ENCODE results near the gene PLA2G4B. TPM values are rescaled to one million over a fixed set of nuclear protein-coding genes. Genes with fewer than 3 reads are reported as not detected.

PLA2G4B gene
- total RNA-seq, 2 experiments from 2014 or later = 21.5 to 26.0 TPM

- DNase-seq (no peak), ATAC-seq (ENCODE audit: low read depth) (no peak)
- Mint-ChIP-seq H3K9me3 (no peaks in the 10 kb centered on the region), H3K4me1 (peaks cover 25% of the 10 kb centered on the region), H3K4me3 (no peak overlapping the region), H3K27me3 (no peaks in the 10 kb centered on the region), H3K27ac (peak overlapping the region; percentile 19), H3K36me3 (peaks cover 11% of the 10 kb centered on the region)
- POLR2A ChIA-PET = interaction anchor here (1.0 to 1.1 kb wide), 2 partner anchors 39 to 117 kb away, joined by 3 read pairs; partner anchors contain the start of gene MAPKBP1
These were observed 25.2 kb upstream of the PLA2G4B start for GRCh38 chr15:41813426-41813825.

- no peaks in the 10 kb centered on the region for H3K27me3 Mint-ChIP-seq
- no peaks in the 10 kb centered on the region for H3K9me3 Mint-ChIP-seq
- H3K27ac Mint-ChIP-seq = no peak overlapping the region
- H3K36me3 Mint-ChIP-seq = peaks cover 14% of the 10 kb centered on the region
- H3K4me3 Mint-ChIP-seq = no peak overlapping the region
- no peak for DNase-seq
- H3K4me1 Mint-ChIP-seq = peaks cover 20% of the 10 kb centered on the region
- POLR2A ChIA-PET = interaction anchor here (1.1 kb wide), 1 partner anchor 119 kb away, joined by 3 read pairs; no protein-coding TSS in a partner anchor
- ATAC-seq (ENCODE audit: low read depth) = no peak
These were observed 24.1 kb upstream of the PLA2G4B start for GRCh38 chr15:41814534-41814933.

- no peaks in the 10 kb centered on the region for H3K9me3 Mint-ChIP-seq
- DNase-seq (no peak), ATAC-seq (ENCODE audit: low read depth) (no peak)
- H3K36me3 Mint-ChIP-seq = peaks cover 14% of the 10 kb centered on the region
- POLR2A ChIA-PET = no interaction called here
- no peak overlapping the region for H3K27ac Mint-ChIP-seq
- H3K27me3 Mint-ChIP-seq = no peaks in the 10 kb centered on the region
- peaks cover 1% of the 10 kb centered on the region for H3K4me1 Mint-ChIP-seq
- no peak overlapping the region for H3K4me3 Mint-ChIP-seq
These were observed 21.9 kb upstream of the PLA2G4B start for GRCh38 chr15:41816788-41817187.

- DNase-seq (no peak), ATAC-seq (ENCODE audit: low read depth) (no peak)
- Mint-ChIP-seq H3K27me3 (no peaks in the 10 kb centered on the region), H3K36me3 (peaks cover 14% of the 10 kb centered on the region), H3K9me3 (no peaks in the 10 kb centered on the region), H3K27ac (no peak overlapping the region), H3K4me3 (no peak overlapping the region), H3K4me1 (peaks cover 1% of the 10 kb centered on the region)
- POLR2A ChIA-PET = no interaction called here
These were observed 21.3 kb upstream of the PLA2G4B start for GRCh38 chr15:41817327-41817726.

- DNase-seq (no peak), ATAC-seq (ENCODE audit: low read depth) (no peak)
- Mint-ChIP-seq H3K27me3 (no peaks in the 10 kb centered on the region), H3K4me3 (no peak overlapping the region), H3K9me3 (no peaks in the 10 kb centered on the region), H3K27ac (no peak overlapping the region), H3K4me1 (peaks cover 1% of the 10 kb centered on the region), H3K36me3 (peaks cover 14% of the 10 kb centered on the region)
- POLR2A ChIA-PET = no interaction called here
These were observed 20.9 kb upstream of the PLA2G4B start for GRCh38 chr15:41817781-41818180.

GRCh38 chr15:41819455-41820050, 19.1 kb upstream of the PLA2G4B start:
- peaks cover 13% of the 10 kb centered on the region for H3K36me3 Mint-ChIP-seq

GRCh38 chr15:41820791-41821423, 17.7 kb upstream of the PLA2G4B start:
- no peaks in the 10 kb centered on the region for H3K9me3 Mint-ChIP-seq
- H3K36me3 Mint-ChIP-seq = peaks cover 12% of the 10 kb centered on the region
- H3K4me3 Mint-ChIP-seq = no peak overlapping the region
- ATAC-seq (ENCODE audit: low read depth) = no peak
- no peaks in the 10 kb centered on the region for H3K4me1 Mint-ChIP-seq
- no peak overlapping the region for H3K27ac Mint-ChIP-seq
- POLR2A ChIA-PET = no interaction called here
- no peak for DNase-seq
- H3K27me3 Mint-ChIP-seq = no peaks in the 10 kb centered on the region

More at GRCh38 chr15:41819455-41820050, 19.1 kb upstream of the PLA2G4B start:
- Mint-ChIP-seq H3K4me1 (no peaks in the 10 kb centered on the region), H3K4me3 (no peak overlapping the region), H3K27ac (peak overlapping the region; percentile 11), H3K27me3 (no peaks in the 10 kb centered on the region), H3K9me3 (no peaks in the 10 kb centered on the region)
- no peak for ATAC-seq (ENCODE audit: low read depth)
- POLR2A ChIA-PET = no interaction called here
- no peak for DNase-seq

- Mint-ChIP-seq H3K27ac (no peak overlapping the region), H3K36me3 (peaks cover 6% of the 10 kb centered on the region), H3K4me1 (peaks cover 2% of the 10 kb centered on the region), H3K4me3 (no peak overlapping the region), H3K27me3 (no peaks in the 10 kb centered on the region), H3K9me3 (no peaks in the 10 kb centered on the region)
- ATAC-seq (ENCODE audit: low read depth) (no peak), DNase-seq (no peak)
- POLR2A ChIA-PET = no interaction called here
These were observed 16.8 kb upstream of the PLA2G4B start for GRCh38 chr15:41821831-41822230.

- H3K27me3 Mint-ChIP-seq = no peaks in the 10 kb centered on the region
- H3K9me3 Mint-ChIP-seq = no peaks in the 10 kb centered on the region
- DNase-seq (no peak), ATAC-seq (ENCODE audit: low read depth) (no peak)
- no peak overlapping the region for H3K27ac Mint-ChIP-seq
- peaks cover 3% of the 10 kb centered on the region for H3K36me3 Mint-ChIP-seq
- POLR2A ChIA-PET = no interaction called here
- peaks cover 2% of the 10 kb centered on the region for H3K4me1 Mint-ChIP-seq
- H3K4me3 Mint-ChIP-seq = no peak overlapping the region
These were observed 16.2 kb upstream of the PLA2G4B start for GRCh38 chr15:41822471-41822870.

GRCh38 chr15:41822957-41823356, 15.7 kb upstream of the PLA2G4B start:
- peaks cover 3% of the 10 kb centered on the region for H3K36me3 Mint-ChIP-seq
- POLR2A ChIA-PET = no interaction called here
- no peaks in the 10 kb centered on the region for H3K9me3 Mint-ChIP-seq
- DNase-seq = no peak
- peaks cover 4% of the 10 kb centered on the region for H3K4me1 Mint-ChIP-seq
- no peaks in the 10 kb centered on the region for H3K27me3 Mint-ChIP-seq
- ATAC-seq (ENCODE audit: low read depth) = no peak
- H3K27ac Mint-ChIP-seq = no peak overlapping the region
- H3K4me3 Mint-ChIP-seq = no peak overlapping the region

- H3K9me3 Mint-ChIP-seq = no peaks in the 10 kb centered on the region
- H3K4me1 Mint-ChIP-seq = peaks cover 4% of the 10 kb centered on the region
- no peak for DNase-seq
- H3K27me3 Mint-ChIP-seq = no peaks in the 10 kb centered on the region
- H3K4me3 Mint-ChIP-seq = no peak overlapping the region
- no peak overlapping the region for H3K27ac Mint-ChIP-seq
- POLR2A ChIA-PET = no interaction called here
- H3K36me3 Mint-ChIP-seq = peaks cover 3% of the 10 kb centered on the region
- ATAC-seq (ENCODE audit: low read depth) = no peak
These were observed 15.1 kb upstream of the PLA2G4B start for GRCh38 chr15:41823502-41823901.

- no peak for DNase-seq
- Mint-ChIP-seq H3K27ac (no peak overlapping the region), H3K9me3 (no peaks in the 10 kb centered on the region), H3K4me3 (no peak overlapping the region), H3K27me3 (no peaks in the 10 kb centered on the region), H3K4me1 (peaks cover 10% of the 10 kb centered on the region), H3K36me3 (peaks cover 2% of the 10 kb centered on the region)
- POLR2A ChIA-PET = interaction anchor here (1.7 kb wide), 1 partner anchor 50 kb away, joined by 4 read pairs; the partner anchor contains the start of gene MAPKBP1
- ATAC-seq (ENCODE audit: low read depth) = no peak
These were observed 14.4 kb upstream of the PLA2G4B start for GRCh38 chr15:41824062-41824745.

GRCh38 chr15:41825145-41825544, 13.5 kb upstream of the PLA2G4B start:
- H3K4me1 Mint-ChIP-seq = peaks cover 12% of the 10 kb centered on the region
- ATAC-seq (ENCODE audit: low read depth) (no peak), DNase-seq (no peak)
- POLR2A ChIA-PET = interaction anchor here (1.7 kb wide), 1 partner anchor 51 kb away, joined by 4 read pairs; the partner anchor contains the start of gene MAPKBP1
- H3K27ac Mint-ChIP-seq = no peak overlapping the region
- peaks cover 4% of the 10 kb centered on the region for H3K36me3 Mint-ChIP-seq
- H3K27me3 Mint-ChIP-seq = no peaks in the 10 kb centered on the region
- no peaks in the 10 kb centered on the region for H3K9me3 Mint-ChIP-seq
- no peak overlapping the region for H3K4me3 Mint-ChIP-seq
